22Rv1 (cell line): ENCODE data around the gene FHIT.

ENCODE experiments used
- CTCF ChIP-seq: fragments of 450-650 bp; IDR thresholded peaks from 2 replicates; pipeline ENCODE4 v1.5.1; 2017; ENCODE audit warnings: mild to moderate bottlenecking
- ZFX ChIP-seq: fragments of 450-650 bp; IDR thresholded peaks from 2 replicates; pipeline ENCODE4 v1.6.1; 2017; ENCODE audit warnings: antibody characterized with exemption, borderline replicate concordance

DNA sequence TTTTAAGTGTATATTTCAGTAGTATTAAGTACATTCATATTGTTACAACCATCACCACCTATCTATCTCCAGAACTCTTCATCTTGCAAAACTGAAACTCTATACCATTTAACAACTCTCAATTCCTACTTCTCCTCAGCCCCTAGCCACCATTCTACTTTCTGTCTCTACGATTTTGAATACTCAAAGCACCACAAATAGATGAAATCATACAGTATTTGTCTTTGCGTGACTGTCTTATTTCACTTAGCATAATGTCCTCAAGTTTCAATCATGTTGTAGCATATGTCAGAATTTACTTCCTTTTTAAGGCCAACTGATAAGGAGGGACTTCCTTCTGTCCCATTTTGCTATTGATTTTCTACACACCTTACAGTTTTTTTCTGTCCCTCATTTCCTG, 593.3 kb downstream of the FHIT start:
- TF ChIP-seq CTCF (no peak), ZFX (no peak)
